ENCODE results near the gene EIF4G3.

EIF4G3 gene

GRCh38 chr1:20811916-20812315 is 364.8 kb downstream of the EIF4G3 start:
- no peaks in the 10 kb centered on the region for H3K9me2 ChIP-seq (ENCODE audit: low read depth, low read length)
- H3K27ac ChIP-seq (ENCODE audit: low read depth, low read length, poor library complexity, severe bottlenecking), result no peak overlapping the region
- H3K36me3 ChIP-seq (ENCODE audit: insufficient read depth, low read length), result peaks cover 34% of the 10 kb centered on the region
- TF ChIP-seq EZH2 (IDR thresholded peaks at IDR 0.05; ENCODE audit: borderline replicate concordance, low read length) (no peak), CTCF (IDR thresholded peaks at IDR 0.05; ENCODE audit: low read length) (no peak)
- H2AFZ ChIP-seq (ENCODE audit: low read length), result no peak overlapping the region
- H3K27me3 ChIP-seq (ENCODE audit: insufficient read depth, low read length), result no peaks in the 10 kb centered on the region
- no peak overlapping the region for H3K9ac ChIP-seq (ENCODE audit: low read length)
- no peak overlapping the region for H3K4me2 ChIP-seq (ENCODE audit: low read length)
- H3K4me1 ChIP-seq (ENCODE audit: insufficient read depth, low read length, severe bottlenecking), result no peaks in the 10 kb centered on the region
- H3F3A ChIP-seq (ENCODE audit: insufficient read depth, low read length), result no peaks in the 10 kb centered on the region
- no peaks in the 10 kb centered on the region for H4K20me1 ChIP-seq (ENCODE audit: insufficient read depth, low read length)
- H3K9me3 ChIP-seq (ENCODE audit: low read length), result no peaks in the 10 kb centered on the region
- no peaks in the 10 kb centered on the region for H3K79me2 ChIP-seq (ENCODE audit: insufficient read depth, low read length)
- no peak overlapping the region for H3K4me3 ChIP-seq (ENCODE audit: low read depth, low read length, poor library complexity, severe bottlenecking)

GRCh38 chr1:20793236-20793635 is 383.5 kb downstream of the EIF4G3 start:
- Histone ChIP-seq H3K79me2 (ENCODE audit: insufficient read depth, low read length) (no peaks in the 10 kb centered on the region), H3F3A (ENCODE audit: insufficient read depth, low read length) (no peaks in the 10 kb centered on the region)
- TF ChIP-seq CTCF (IDR thresholded peaks at IDR 0.05; ENCODE audit: low read length), result no peak
- TF ChIP-seq EZH2 (IDR thresholded peaks at IDR 0.05; ENCODE audit: borderline replicate concordance, low read length), result no peak

GRCh38 chr1:20792196-20792595 is 384.5 kb downstream of the EIF4G3 start:
- H3K79me2 ChIP-seq (ENCODE audit: insufficient read depth, low read length), result no peaks in the 10 kb centered on the region
- no peak overlapping the region for H3K4me3 ChIP-seq (ENCODE audit: low read depth, low read length, poor library complexity, severe bottlenecking)
- TF ChIP-seq CTCF (IDR thresholded peaks at IDR 0.05; ENCODE audit: low read length) (no peak), EZH2 (IDR thresholded peaks at IDR 0.05; ENCODE audit: borderline replicate concordance, low read length) (no peak)

More at GRCh38 chr1:20793236-20793635, 383.5 kb downstream of the EIF4G3 start:
- no peak overlapping the region for H3K27ac ChIP-seq (ENCODE audit: low read depth, low read length, poor library complexity, severe bottlenecking)
- no peak overlapping the region for H3K9ac ChIP-seq (ENCODE audit: low read length)
- H3K4me2 ChIP-seq (ENCODE audit: low read length), result no peak overlapping the region
- no peak overlapping the region for H3K4me3 ChIP-seq (ENCODE audit: low read depth, low read length, poor library complexity, severe bottlenecking)
- no peaks in the 10 kb centered on the region for H3K4me1 ChIP-seq (ENCODE audit: insufficient read depth, low read length, severe bottlenecking)
- H3K36me3 ChIP-seq (ENCODE audit: insufficient read depth, low read length), result no peaks in the 10 kb centered on the region
- H3K9me3 ChIP-seq (ENCODE audit: low read length), result no peaks in the 10 kb centered on the region
- no peaks in the 10 kb centered on the region for H3K27me3 ChIP-seq (ENCODE audit: insufficient read depth, low read length)
- H2AFZ ChIP-seq (ENCODE audit: low read length), result no peak overlapping the region
- no peaks in the 10 kb centered on the region for H3K9me2 ChIP-seq (ENCODE audit: low read depth, low read length)
- no peaks in the 10 kb centered on the region for H4K20me1 ChIP-seq (ENCODE audit: insufficient read depth, low read length)

More at GRCh38 chr1:20792196-20792595, 384.5 kb downstream of the EIF4G3 start:
- Histone ChIP-seq H3K4me1 (ENCODE audit: insufficient read depth, low read length, severe bottlenecking) (peaks cover 8% of the 10 kb centered on the region), H3K36me3 (ENCODE audit: insufficient read depth, low read length) (no peaks in the 10 kb centered on the region), H3K27ac (ENCODE audit: low read depth, low read length, poor library complexity, severe bottlenecking) (no peak overlapping the region), H3F3A (ENCODE audit: insufficient read depth, low read length) (no peaks in the 10 kb centered on the region), H3K9me3 (ENCODE audit: low read length) (no peaks in the 10 kb centered on the region), H2AFZ (ENCODE audit: low read length) (no peak overlapping the region), H3K4me2 (ENCODE audit: low read length) (no peak overlapping the region), H3K27me3 (ENCODE audit: insufficient read depth, low read length) (no peaks in the 10 kb centered on the region), H3K9ac (ENCODE audit: low read length) (no peak overlapping the region), H4K20me1 (ENCODE audit: insufficient read depth, low read length) (no peaks in the 10 kb centered on the region), H3K9me2 (ENCODE audit: low read depth, low read length) (no peaks in the 10 kb centered on the region)

Data from OCI-LY1 (cell line).